ENCODE results near the gene GGA1.

Gene GGA1

DNA sequence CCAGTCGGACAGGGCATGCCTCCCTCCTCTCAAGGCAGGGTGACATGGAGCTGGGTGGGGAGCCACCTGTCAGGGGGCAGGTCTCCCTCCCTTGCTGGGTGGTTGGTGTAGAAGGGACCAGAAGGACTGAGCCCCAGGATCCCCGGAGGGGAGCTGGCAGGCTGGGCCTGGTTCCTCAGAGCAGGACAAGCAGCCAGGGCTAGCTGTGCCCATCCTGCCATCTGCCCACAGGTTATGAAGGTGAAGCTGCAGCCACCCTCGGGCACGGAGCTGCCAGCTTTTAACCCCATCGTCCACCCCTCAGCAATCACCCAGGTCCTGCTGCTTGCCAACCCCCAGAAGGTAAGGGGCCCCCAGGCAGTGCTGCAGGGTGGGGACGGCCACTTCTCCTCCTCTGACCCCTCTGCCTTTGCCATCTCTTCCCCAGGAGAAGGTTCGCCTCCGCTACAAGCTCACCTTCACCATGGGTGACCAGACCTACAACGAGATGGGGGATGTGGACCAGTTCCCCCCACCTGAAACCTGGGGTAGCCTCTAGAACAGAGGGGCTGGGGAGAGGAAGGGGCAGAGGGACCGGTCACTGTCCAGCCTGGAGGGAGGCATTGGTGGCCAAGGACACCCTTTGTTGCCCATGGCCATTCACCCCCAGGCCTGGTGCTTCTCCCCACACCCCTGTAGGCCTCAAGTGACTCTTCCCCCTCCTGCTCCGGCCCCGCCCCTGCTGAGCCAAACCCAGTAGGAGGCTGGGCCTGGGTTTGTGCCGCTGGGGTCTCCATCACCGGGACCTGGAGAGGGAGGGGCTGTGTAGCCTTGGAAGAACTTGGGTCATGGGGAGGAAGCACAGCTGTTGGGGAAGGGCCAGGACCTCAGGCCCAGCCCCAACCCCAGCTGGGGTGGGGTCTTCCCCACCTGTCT is 23.8 kb downstream of the GGA1 start:
- DNase-seq: no peak

DNA sequence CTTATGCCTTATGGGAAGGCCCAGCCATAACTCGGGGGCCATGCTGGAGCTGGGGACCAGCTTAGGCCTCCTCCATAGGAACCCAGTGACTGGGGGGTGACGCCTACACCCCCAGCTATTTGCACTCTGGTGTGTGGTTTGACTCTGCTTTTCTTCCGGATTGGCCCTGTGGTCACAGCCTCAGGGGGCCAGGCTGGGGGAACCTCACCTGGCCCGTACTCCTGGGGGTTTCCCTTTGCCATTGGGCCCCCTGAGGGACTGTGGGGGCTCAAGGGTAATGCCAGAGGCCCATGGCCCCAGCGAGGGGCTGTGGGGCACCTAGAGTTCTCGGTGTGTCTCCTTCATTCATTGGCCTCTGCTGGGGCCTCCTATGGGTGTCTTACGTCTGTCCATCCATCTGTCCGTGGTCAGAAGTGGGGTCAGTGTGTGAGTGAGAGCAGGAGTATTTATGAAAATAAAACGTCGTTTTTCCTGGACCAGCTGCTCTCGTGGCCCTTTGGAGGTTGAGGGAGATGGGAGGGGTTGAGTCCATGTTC is 24.5 kb downstream of the GGA1 start:
- DNase-seq: no peak

DNA sequence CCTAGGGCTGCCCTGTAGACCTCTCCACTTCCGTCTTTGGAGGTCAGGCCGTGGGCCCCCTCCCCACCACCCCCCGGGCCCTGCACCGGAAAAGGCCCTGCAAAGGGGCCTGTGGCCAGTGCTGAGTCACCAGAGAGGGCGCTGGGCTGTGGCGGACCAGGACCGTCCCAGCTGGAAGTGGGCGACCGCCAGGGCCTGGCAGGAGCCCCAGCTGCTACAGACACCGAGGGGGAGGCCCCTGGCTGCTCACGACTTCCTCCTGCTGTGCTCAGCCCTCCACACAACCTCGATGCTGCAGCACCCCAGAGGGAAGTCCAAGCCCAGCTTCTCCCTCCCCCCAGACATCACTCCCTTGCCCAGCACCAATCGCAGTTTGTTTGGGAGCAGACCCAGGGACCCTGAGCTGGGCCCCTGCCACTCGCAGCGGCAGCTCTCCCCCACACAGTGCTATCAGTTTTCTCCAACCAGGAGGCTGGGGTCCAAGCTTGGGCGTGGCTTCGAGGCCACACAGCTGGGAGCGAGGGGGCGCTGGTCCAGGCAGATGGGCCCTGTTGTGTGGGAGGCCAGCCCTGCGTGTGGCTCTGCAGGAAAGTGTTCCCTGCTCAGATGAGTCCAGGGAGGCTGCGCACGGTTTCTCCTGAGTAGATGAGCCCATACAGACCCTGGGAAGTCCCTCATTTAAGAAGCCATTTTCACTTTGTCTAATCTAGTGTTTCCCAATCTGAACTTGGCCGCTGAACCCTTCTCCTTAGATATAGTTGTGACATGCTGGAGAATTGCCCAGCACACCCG is 25.2 kb downstream of the GGA1 start:
- no peak for DNase-seq

DNA sequence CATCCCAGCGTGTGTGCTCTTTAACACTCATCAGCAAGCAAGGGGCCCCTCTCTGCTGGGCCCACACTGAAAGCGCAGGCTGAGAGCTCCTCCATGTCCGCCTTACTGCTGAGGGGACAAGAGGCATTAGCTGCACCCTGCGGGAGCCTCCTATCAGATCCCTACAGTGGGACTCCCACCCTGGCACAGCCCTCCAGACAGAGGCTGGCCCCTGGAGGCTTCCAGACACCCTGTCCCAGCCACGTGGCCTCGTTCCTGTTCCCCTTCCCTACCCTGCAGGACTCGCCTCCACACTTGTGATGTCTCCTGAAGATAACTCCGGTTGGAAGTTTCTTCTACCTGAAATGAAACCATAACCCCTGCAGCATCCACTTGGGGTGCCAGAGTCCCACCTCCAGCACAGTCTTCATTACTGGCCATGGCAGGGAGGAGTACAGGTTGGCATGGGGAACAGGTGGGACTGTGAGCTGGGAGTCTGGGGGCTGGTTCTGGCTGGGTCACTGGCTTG is 25.8 kb downstream of the GGA1 start:
- no peak for DNase-seq

DNA sequence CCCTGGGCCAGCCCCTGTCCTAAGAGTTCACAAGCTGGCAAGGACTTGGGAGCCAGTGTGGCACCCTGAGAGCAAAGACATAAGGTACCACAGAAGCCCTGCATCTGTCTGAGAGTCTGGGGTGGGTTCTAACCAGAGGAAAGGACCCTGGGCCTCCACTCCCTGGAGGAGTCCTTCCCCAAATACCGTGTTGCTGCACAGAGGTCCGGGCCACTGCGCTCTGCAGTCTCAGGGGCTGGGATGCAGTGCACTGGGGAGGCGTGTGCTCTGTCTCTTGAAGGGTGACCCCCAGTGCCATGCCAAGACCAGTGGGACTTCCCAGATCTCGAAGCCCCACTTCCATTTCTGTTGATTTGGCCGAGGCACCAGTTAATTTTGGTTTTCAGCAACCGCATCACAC is 26.5 kb downstream of the GGA1 start:
- no peak for DNase-seq

DNA sequence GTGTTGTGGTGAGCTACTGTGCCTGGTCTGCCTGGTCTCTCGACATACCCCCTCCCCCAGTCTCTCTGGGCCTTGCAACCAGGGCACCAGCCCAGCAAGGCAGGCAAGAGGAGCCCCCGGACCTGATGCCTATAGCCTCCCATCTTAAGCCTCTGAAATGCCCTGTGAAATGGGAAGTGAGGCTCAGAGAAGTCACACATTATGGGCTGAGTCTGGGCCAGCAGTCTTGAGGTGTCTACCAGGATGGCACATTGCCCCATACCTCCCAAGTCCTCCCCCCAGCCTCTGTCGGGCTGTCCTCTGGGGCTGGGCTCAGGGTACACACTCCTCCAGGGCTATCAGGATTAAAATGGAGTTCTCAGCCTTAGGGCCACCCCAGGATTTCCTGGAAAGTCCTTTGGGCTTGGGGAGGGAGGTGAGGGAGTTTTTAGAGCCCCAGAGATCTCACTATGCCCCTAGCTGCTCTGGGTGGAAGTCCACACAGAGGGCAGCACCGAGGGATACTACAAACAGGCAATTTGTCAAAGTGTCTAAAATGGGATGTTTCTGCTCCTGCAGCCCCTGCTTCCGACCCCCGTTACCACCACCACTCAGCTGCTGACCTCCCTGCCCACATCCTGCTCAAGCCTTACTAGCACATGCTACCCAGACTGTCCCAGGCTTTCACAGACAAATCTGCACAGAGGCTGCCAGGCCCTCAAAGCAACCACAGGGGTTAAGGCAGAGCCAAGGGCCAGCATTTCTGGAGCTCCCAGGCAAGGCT is 27.7 kb downstream of the GGA1 start:
- DNase-seq: no peak

DNA sequence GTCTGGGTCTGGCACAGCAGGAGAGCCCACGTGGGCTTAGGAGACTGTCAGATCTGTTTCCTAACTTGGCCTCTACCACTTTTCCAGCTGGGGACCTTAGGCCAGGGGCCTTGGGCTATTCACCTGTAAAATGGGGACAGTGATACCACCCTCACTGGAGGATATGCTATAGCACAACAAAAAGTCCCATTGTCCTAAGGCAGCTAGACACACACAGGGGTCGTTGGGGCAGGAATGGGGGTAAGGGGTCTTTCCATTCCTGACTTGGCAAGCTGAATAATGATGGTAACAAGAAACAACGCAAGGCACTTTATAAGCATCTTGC is 28.3 kb downstream of the GGA1 start:
- DNase-seq: no peak

DNA sequence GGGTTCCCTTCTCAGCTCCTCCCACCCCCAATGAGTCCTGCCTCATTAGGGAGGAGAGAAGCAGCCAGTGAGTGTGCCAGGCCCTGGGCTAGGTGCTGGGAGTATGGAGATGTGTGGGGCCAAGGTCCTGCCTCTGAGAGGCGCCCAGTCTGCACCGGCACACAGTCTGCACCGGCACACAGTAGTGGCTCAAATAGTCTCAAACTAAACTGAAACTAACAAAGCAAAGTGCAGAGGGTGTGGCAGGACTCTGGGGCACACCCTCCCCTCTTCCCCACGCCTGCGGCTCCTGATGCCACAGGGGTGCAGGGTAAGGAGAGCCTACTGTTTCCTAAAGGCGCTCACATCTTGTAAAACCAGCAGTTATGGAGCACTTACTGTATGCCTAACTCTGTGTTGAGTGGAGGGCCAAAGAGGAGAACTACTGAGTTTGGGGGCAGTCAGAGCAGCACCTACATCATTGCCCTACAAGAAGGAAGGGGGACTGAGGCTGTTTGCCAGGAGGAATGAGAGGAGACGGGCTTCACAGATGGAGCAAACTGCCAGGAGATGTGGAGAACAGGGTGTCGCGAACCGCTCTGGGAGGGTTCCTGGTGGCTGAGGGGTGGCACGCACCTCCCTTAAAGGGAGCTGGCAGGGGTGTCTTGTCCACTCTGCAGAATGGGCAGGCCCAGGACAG is 29.9 kb downstream of the GGA1 start:
- DNase-seq: no peak

DNA sequence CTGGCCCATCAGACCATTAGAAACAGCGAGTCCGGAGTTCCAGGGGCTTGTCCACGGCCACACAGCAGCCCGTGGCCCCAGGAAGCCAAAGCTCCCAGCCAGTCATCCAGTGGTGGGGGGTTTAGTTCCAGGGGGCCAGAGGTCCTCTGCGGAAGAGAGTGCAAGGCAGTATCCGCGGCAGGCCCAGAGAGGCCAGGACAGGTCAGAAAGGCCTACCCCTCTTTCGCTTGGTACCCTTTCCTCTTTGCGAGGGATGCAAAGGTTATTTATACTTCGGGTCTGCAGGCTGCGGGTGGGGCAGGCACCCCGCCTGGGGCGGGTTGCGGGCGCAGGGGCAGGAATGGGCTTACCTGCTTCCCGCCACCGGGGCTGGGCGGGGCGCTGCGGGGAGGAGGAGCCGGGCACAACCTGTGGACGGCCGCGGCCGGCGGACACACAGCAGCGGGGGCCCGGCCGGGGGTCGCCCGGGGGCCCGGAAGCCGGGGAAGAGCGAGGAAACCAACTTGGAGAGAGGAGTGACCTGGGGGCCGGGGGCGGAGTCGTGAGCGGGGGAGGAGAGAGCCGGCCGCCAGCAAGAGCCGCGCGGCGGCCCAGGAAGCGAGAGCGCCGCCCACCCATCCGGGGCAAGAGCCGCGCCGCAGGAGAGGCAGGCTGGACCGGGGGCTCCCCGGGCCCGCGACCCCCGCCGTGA is 30.6 kb downstream of the GGA1 start, which contains the start of gene SH3BP1:
Gene SH3BP1 (plus strand): TSS at position 600 of the 691 bp plus-strand sequence. CDS start 119 bp downstream, outside the sequence.
- DNase-seq: no peak

DNA sequence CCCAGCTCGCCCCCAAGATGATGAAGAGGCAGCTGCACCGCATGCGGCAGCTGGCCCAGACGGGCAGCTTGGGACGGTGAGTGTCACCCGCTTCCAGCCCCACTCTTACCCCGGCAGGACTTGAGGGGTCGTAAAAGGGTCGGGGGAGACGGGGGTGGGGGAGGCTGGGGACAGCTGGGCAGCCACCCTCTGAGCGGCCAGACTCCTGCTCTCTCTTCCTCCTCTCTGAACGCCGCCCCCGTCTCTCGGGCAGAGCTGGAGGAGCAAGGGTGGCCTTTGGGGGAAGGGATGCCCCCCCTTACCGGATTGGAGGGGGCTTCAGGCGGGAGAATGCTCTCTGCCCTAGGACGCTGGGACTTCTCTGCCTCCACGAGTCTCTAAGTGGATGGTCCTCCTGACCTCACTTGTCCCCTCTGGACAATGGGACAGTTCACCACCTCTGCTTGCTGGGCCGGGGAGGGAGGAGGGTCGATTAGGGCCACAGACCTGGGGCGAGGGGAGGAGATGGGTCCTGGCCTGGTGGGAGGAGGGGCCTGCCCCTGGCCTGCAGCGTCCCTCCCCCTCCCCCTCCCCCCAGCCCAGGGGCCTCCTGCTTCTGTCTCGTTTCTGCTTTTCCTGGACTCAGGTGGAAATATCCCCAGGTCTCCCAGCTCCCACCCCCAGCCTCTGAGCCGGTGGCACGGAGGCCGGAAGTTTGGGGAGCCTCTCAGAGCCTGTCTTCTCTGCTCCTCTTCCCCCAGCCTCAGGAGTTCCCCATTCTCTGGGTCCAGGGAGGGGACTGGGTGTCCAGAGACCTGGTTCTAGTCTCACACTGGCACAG is 31.3 kb downstream of the GGA1 start:
- no peak for DNase-seq

DNA sequence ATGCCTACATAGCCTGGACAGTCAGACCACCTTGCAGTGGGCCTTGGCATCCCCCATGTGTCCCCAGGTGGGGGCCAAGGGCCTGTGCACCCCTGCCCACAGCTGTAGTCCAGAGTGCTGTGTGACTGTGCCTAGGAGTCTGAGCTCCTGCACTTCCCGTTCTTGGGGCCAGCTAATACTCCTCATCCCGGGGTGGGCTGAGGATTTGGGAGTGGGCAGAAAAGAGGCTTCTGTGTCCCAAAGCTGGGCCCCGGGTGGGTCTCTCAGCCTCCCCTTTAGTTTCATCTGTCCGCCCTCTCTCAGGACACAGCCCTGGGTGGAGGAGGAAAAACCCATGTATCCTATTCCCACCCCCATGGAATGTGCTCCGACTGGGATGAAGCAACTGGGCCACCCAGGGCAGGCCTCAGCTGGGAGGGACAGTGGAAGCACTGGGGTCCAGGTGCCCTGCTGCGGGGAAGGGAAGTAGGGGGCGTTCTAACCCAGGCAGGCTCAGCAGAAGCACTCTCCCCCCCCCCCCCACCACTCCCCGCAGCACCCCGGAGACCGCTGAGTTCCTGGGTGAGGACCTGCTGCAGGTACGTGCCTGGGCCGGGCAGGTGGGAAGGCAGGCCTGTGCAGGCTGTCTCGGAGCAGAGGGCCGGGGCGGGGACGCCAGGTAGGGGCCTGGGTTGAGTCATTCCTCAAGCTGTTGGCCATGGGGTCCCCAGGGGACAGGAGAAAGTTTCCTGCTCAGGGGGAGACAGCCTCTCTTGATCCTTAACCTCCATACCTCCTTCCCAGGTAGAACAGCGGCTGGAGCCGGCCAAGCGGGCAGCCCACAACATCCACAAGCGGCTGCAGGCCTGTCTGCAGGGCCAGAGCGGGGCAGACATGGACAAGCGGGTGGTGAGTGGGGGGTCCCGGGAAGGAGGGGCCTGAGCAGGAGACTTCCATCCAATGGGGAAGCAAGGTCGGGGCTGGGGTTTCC is 32.2 kb downstream of the GGA1 start:
- no peak for DNase-seq

DNA sequence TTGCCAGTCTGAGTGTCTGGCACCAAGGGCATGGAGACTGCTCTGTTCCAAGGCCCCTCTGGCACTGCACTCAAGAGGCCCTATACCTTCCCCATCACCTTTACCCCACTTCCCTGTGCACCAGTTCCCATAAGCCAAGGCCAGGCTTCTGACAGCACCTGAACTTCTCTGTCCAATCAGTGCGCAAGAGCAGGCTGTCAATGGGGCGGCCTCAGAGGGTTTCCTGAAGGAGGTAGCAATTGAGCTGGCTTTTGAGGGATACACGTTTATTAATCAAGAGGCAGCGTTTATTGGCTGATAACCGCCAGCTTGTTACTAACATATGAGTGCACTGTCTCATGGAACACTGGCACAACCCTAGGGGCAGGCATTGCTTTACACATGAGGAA is 32.9 kb downstream of the GGA1 start:
- no peak for DNase-seq

DNA sequence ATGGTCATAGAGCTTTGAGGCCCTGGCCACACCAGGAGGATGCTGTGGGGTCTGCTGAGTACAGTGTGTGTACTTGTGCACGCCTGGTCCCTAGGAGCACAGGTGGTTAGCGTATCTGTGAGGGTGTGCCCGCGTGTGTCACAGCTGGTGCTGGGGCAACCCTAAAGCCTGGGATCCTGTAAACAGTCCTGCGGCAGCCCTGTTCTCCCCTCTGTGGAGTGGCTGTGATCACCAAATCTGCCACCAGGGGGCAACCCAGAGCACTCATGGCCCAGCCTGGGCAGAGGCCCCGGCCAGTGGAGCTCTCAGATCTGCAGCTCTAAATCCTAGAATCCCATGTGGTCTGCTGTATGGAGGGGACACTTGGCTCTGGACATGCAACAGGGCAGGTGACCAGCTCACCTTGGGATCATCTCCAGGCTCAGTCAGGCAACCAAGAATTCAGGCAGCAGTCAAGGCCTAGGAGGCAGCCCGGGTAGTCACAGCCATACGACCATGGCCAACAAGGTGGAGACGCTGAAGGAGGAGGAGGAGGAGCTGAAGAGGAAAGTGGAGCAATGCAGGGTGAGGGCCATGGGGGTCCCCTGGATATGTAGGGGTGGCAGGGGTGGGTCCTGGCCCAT is 34.7 kb downstream of the GGA1 start:
- no peak for DNase-seq

DNA sequence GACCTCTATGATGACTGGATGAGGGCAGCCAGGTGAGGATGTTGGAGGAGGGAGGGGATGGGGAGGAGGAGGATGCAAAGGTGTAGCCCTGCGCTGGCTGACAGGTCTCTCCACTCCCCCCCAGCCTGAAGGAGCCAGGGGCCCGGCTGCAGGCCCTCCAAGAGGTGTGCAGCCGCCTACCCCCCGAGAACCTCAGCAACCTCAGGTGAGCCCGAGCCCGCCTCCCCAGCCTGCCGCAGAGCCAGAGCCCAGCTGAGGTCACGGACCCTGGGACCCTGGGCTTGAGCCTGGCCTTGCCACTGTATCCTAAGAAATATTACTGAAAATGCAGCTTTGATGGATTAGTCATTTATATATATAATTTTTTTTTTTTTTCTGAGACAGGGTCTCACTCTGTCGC is 38.7 kb downstream of the GGA1 start:
- DNase-seq: no peak

DNA sequence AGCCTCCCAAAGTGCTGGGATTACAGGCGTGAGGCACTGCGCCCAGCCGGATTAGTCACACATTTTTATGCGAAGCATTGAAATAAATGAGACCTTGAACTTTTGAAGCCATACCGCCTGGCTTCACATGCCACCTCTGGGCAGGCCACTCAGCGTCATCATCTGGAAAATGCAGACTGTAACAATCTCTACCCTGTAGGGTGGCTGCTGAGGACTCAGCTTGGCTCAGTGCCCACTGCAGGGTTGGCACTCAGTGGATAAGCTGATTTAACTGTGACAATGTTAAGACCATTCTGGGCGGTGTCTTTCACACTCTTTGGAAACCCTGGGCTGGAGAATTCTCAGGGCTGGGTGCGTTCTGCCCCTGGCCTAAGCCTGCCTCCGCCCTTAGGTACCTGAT is 39.3 kb downstream of the GGA1 start:
- no peak for DNase-seq

DNA sequence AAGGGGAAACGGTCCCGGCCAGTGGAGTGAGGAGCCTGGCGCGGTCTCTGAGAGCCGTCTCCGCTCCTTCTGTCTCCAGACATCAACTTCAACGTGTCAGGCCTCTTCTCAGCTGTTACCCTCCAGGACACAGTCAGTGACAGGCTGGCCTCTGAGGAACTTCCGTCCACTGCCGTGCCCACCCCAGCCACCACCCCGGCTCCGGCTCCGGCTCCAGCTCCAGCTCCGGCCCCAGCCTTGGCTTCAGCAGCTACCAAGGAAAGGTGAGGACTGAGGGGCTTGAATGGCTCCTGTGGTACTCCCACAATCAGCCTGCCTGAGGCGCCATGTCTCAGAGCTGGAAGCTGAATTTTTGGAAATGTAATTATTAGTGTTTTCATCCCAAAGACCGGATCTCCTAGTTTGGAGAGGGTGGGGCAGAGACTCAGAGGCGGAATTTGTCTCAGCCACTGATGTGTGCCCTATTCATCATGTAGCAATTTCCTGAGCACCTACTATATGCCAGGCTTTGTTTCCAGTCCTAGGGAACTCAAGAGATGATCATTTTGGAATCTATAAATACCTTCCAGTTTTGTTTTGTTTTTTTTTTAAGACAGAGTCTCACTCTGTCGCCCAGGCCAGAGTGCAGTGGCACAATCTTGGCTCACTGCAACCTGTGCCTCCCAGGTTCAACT is 42.0 kb downstream of the GGA1 start:
- no peak for DNase-seq

DNA sequence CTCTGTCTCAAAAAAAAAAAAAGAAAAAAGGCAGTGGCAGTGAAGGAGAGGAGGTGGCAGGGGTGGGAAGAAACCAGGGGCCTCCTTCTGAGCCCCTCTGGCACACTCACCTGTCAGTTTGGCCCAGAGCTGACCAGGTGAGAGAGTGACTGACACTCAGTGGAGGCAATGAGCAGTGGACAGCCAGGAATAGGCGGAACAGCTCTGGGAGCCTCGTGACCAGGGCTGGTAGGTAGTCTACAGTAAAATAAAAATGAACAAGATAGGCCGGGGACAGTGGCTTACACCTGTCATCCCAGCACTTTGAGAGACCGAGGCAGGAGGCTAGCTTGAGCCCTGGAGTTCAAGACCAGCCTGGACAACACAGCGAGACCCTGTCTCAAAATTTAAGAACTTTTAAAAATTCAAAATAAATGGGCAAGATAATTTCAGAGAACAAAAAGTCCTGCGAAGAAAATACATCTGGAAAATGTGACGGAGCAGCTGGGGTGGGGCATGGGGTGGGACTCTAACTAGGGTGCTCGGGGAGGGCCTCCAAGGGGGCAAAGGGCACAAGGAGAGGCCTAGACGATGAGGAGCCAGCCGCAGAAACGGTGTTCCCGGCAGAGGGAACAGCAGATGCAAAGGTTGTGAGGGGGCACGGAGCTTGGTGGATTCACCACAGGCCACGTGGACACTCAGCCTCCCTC is 46.1 kb downstream of the GGA1 start:
- DNase-seq: no peak

DNA sequence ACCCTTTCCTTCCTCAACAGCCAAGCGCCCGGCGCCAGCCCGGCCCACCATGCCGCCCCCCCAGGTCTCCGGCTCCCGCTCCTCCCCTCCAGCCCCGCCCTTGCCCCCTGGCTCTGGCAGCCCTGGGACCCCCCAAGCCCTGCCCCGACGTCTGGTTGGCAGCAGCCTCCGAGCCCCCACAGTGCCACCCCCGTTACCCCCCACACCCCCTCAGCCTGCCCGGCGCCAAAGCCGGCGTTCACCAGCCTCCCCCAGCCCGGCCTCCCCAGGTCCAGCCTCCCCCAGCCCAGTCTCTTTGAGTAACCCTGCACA is 46.6 kb downstream of the GGA1 start:
- DNase-seq: no peak

Measured in NCI-H1105 (cell line).